ENCODE results near the gene RBP5. TPM values are rescaled to one million over a fixed set of nuclear protein-coding genes. Genes with fewer than 3 reads are reported as not detected.

RBP5 gene
- total RNA-seq, 2 donors from 2014 or later: 19.3 to 31.2 TPM

DNA sequence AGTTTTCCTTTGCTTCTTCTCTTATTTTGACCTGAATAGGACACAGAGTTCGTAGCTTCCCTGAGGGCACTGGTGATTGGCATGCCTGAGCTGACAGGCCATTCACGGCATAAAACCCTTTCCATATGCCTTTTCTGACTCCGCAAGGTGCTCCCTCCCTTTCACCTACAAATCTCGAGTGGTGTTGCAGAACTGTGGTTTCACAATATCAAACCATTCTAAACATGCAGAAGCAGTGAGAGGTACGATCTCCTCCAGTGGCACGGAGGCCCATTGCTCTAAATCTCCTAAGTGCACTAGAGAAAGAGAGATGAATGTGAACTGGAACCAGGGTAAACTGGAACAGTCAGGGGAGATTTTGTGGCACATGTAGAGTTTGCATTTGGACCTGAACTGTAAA is 25.4 kb upstream of the RBP5 start:
- Mint-ChIP-seq H3K9me3 (no peaks in the 10 kb centered on the region), H3K4me1 (no peaks in the 10 kb centered on the region), H3K36me3 (ENCODE audit: low read depth) (peaks cover 72% of the 10 kb centered on the region), H3K27me3 (ENCODE audit: insufficient read depth) (no peaks in the 10 kb centered on the region), H3K27ac (no peak overlapping the region), H3K4me3 (no peak overlapping the region)
- Histone ChIP-seq H3K27me3 (ENCODE audit: control insufficient read depth, insufficient read depth, low read length, poor library complexity, severe bottlenecking) (no peaks in the 10 kb centered on the region), H3K36me3 (ENCODE audit: control insufficient read depth, insufficient read depth, low read length) (peaks cover 50% of the 10 kb centered on the region), H3K9me3 (ENCODE audit: control insufficient read depth, low read length) (no peaks in the 10 kb centered on the region), H3K9ac (ENCODE audit: extremely low read depth, low read length, poor library complexity, severe bottlenecking) (no peak overlapping the region), H3K4me3 (ENCODE audit: low read length) (no peak overlapping the region), H3K4me1 (ENCODE audit: control insufficient read depth, insufficient read depth, low read length) (no peaks in the 10 kb centered on the region), H3K27ac (ENCODE audit: low read depth, low read length) (no peak overlapping the region)
- TF ChIP-seq, protein P1, sequence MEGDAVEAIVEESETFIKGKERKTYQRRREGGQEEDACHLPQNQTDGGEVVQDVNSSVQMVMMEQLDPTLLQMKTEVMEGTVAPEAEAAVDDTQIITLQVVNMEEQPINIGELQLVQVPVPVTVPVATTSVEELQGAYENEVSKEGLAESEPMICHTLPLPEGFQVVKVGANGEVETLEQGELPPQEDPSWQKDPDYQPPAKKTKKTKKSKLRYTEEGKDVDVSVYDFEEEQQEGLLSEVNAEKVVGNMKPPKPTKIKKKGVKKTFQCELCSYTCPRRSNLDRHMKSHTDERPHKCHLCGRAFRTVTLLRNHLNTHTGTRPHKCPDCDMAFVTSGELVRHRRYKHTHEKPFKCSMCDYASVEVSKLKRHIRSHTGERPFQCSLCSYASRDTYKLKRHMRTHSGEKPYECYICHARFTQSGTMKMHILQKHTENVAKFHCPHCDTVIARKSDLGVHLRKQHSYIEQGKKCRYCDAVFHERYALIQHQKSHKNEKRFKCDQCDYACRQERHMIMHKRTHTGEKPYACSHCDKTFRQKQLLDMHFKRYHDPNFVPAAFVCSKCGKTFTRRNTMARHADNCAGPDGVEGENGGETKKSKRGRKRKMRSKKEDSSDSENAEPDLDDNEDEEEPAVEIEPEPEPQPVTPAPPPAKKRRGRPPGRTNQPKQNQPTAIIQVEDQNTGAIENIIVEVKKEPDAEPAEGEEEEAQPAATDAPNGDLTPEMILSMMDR (conservative IDR thresholded peaks at IDR 0.05): no peak
- 98 to 100% methylated on average over 6 of the region's 6 CpGs for WGBS, 2 experiments (ENCODE audit: insufficient coverage in 1 of 2, insufficient read length in 1 of 2)
- no peak for DNase-seq

DNA sequence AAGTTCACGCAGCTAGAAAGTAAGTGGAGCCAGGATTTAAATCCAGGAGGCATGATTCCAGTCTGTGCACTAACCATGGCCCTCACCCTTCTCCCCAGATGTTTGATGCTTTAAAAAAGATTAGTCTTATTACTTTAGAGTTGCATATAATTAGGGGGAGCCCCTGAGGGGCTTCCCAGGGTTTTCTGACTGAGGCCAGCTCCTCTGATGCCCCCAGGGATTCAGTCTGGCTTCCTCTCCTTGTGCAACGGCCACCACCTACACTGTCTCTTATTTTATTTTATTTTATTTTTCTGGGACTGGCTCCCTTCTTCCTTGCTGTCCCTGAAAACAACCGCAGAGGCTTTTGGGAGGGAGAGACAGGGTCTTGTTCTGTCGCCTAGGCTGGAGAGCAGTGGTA is 24.1 kb upstream of the RBP5 start:
- Mint-ChIP-seq H3K9me3 (no peaks in the 10 kb centered on the region), H3K36me3 (ENCODE audit: low read depth) (peaks cover 83% of the 10 kb centered on the region), H3K4me1 (no peaks in the 10 kb centered on the region), H3K27ac (no peak overlapping the region), H3K27me3 (ENCODE audit: insufficient read depth) (no peaks in the 10 kb centered on the region), H3K4me3 (no peak overlapping the region)
- peaks cover 60% of the 10 kb centered on the region for H3K36me3 ChIP-seq (ENCODE audit: control insufficient read depth, insufficient read depth, low read length)
- no peaks in the 10 kb centered on the region for H3K4me1 ChIP-seq (ENCODE audit: control insufficient read depth, insufficient read depth, low read length)
- no peak overlapping the region for H3K4me3 ChIP-seq (ENCODE audit: low read length)
- no peaks in the 10 kb centered on the region for H3K9me3 ChIP-seq (ENCODE audit: control insufficient read depth, low read length)
- no peaks in the 10 kb centered on the region for H3K27me3 ChIP-seq (ENCODE audit: control insufficient read depth, insufficient read depth, low read length, poor library complexity, severe bottlenecking)
- no peak for DNase-seq
- H3K27ac ChIP-seq (ENCODE audit: low read depth, low read length): no peak overlapping the region
- no peak overlapping the region for H3K9ac ChIP-seq (ENCODE audit: extremely low read depth, low read length, poor library complexity, severe bottlenecking)
- TF ChIP-seq, protein P1 (conservative IDR thresholded peaks at IDR 0.05): no peak
- 83 to 100% methylated on average over 3 of the region's 4 CpGs for WGBS, 2 experiments (ENCODE audit: insufficient coverage in 1 of 2, insufficient read length in 1 of 2)

DNA sequence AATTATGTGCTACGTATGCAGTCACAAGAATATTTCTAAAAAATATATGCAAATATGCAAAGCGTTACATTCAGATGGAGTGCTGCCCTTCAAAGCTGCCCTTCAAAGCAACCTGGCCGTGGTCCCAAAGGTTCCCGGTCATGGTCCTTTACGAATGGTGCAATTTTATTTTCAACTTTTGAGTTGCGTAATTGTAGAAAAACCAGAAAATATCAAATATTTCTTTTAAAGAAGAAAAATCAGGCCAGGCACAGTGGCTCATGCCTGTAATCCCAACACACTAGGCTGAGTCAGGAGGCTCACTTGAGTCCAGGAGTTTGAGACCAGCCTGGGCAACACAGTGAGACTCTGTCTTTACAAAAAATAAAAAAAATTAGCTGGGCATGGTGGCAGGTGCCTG is 22.8 kb upstream of the RBP5 start:
- no peak overlapping the region for H3K27ac Mint-ChIP-seq
- DNase-seq: no peak
- H3K27ac ChIP-seq (ENCODE audit: low read depth, low read length): no peak overlapping the region
- H3K9ac ChIP-seq (ENCODE audit: extremely low read depth, low read length, poor library complexity, severe bottlenecking): no peak overlapping the region
- TF ChIP-seq, protein P1 (conservative IDR thresholded peaks at IDR 0.05): no peak
- no peak overlapping the region for H3K4me3 ChIP-seq (ENCODE audit: low read length)
- H3K9me3 ChIP-seq (ENCODE audit: control insufficient read depth, low read length): no peaks in the 10 kb centered on the region
- H3K9me3 Mint-ChIP-seq: no peaks in the 10 kb centered on the region
- H3K36me3 Mint-ChIP-seq (ENCODE audit: low read depth): peaks cover 84% of the 10 kb centered on the region
- no peaks in the 10 kb centered on the region for H3K27me3 Mint-ChIP-seq (ENCODE audit: insufficient read depth)
- WGBS, 2 experiments (ENCODE audit: insufficient coverage in 1 of 2, insufficient read length in 1 of 2): 86 to 100% methylated on average over 6 of the region's 6 CpGs
- no peaks in the 10 kb centered on the region for H3K4me1 ChIP-seq (ENCODE audit: control insufficient read depth, insufficient read depth, low read length)
- H3K4me3 Mint-ChIP-seq: no peak overlapping the region
- H3K36me3 ChIP-seq (ENCODE audit: control insufficient read depth, insufficient read depth, low read length): peaks cover 64% of the 10 kb centered on the region
- H3K27me3 ChIP-seq (ENCODE audit: control insufficient read depth, insufficient read depth, low read length, poor library complexity, severe bottlenecking): no peaks in the 10 kb centered on the region
- no peaks in the 10 kb centered on the region for H3K4me1 Mint-ChIP-seq
